Measurements from ENCODE around the gene ACOX2.

ACOX2 gene

GRCh38 chr3:58534592-58535494 lies 2.1 kb downstream of the ACOX2 start:
- DNase-seq (ENCODE audit: extremely low spot score): no peak
- CTCF ChIA-PET: no interaction called here
- POLR2A ChIA-PET: no interaction called here
- TF ChIP-seq SP1 (IDR thresholded peaks at IDR 0.05) (no peak), CTBP1 (IDR thresholded peaks at IDR 0.05; ENCODE audit: borderline replicate concordance) (no peak), NFRKB (IDR thresholded peaks at IDR 0.05) (no peak), FOXK2 (IDR thresholded peaks at IDR 0.05) (no peak), PKNOX1 (IDR thresholded peaks at IDR 0.05) (no peak), ELF4 (IDR thresholded peaks at IDR 0.05) (no peak), TARDBP (IDR thresholded peaks at IDR 0.05) (no peak), LEF1 (IDR thresholded peaks at IDR 0.05; ENCODE audit: borderline replicate concordance) (no peak), BHLHE40 (IDR thresholded peaks at IDR 0.05; ENCODE audit: borderline replicate concordance) (no peak), ZNF384 (IDR thresholded peaks at IDR 0.05) (no peak), SUZ12 (IDR thresholded peaks at IDR 0.05) (no peak), FOXA1 (IDR thresholded peaks at IDR 0.05) (no peak)

GRCh38 chr3:58532794-58533220 lies 4.2 kb downstream of the ACOX2 start:
- DNase-seq (ENCODE audit: extremely low spot score): peak; percentile 83
- TF ChIP-seq FOXA1 (IDR thresholded peaks at IDR 0.05) (no peak), NFRKB (IDR thresholded peaks at IDR 0.05) (no peak), FOXM1 (IDR thresholded peaks at IDR 0.05; ENCODE audit: borderline replicate concordance) (no peak), LEF1 (IDR thresholded peaks at IDR 0.05; ENCODE audit: borderline replicate concordance) (no peak), CTBP1 (IDR thresholded peaks at IDR 0.05; ENCODE audit: borderline replicate concordance) (no peak), SP1 (IDR thresholded peaks at IDR 0.05) (no peak)

GRCh38 chr3:58531956-58532355 lies 5.0 kb downstream of the ACOX2 start:
- CTCF ChIA-PET: interaction anchor here (0.6 to 1.2 kb wide), 9 partner anchors 18 to 556 kb away, joined by 3 to 6 read pairs (median 3); partner anchors contain the start of genes HTD2 and RPP14
- no peak for TF ChIP-seq FOXM1 (IDR thresholded peaks at IDR 0.05; ENCODE audit: borderline replicate concordance)
- no peak for TF ChIP-seq BHLHE40 (IDR thresholded peaks at IDR 0.05; ENCODE audit: borderline replicate concordance)
- TF ChIP-seq CTBP1 (IDR thresholded peaks at IDR 0.05; ENCODE audit: borderline replicate concordance): no peak
- no peak for TF ChIP-seq ZNF384 (IDR thresholded peaks at IDR 0.05)
- no peak for TF ChIP-seq SP1 (IDR thresholded peaks at IDR 0.05)
- no peak for TF ChIP-seq ELF4 (IDR thresholded peaks at IDR 0.05)
- no peak for TF ChIP-seq PKNOX1 (IDR thresholded peaks at IDR 0.05)
- TF ChIP-seq SUZ12 (IDR thresholded peaks at IDR 0.05): no peak
- TF ChIP-seq LEF1 (IDR thresholded peaks at IDR 0.05; ENCODE audit: borderline replicate concordance): no peak
- TF ChIP-seq ARNT (IDR thresholded peaks at IDR 0.05): no peak
- TF ChIP-seq L3MBTL2 (conservative IDR thresholded peaks at IDR 0.05): no peak
- no peak for TF ChIP-seq FOXA1 (IDR thresholded peaks at IDR 0.05)
- no peak for DNase-seq (ENCODE audit: extremely low spot score)
- POLR2A ChIA-PET: no interaction called here

More at GRCh38 chr3:58532794-58533220, 4.2 kb downstream of the ACOX2 start:
- CTCF ChIA-PET: interaction anchor here (0.7 to 1.3 kb wide), 3 partner anchors 19 to 226 kb away, joined by 3 to 6 read pairs (median 4); partner anchors contain the start of genes HTD2 and RPP14
- POLR2A ChIA-PET: no interaction called here

- DNase-seq (ENCODE audit: extremely low spot score): no peak
- TF ChIP-seq ZNF384 (IDR thresholded peaks at IDR 0.05): no peak
- no peak for TF ChIP-seq ELF4 (IDR thresholded peaks at IDR 0.05)
- POLR2A ChIA-PET: no interaction called here
- CTCF ChIA-PET: interaction anchor here (0.6 to 1.2 kb wide), 8 partner anchors 18 to 556 kb away, joined by 3 to 6 read pairs (median 3); partner anchors contain the start of genes HTD2 and RPP14
These were observed 5.4 kb downstream of the ACOX2 start for GRCh38 chr3:58531555-58531954.

- TF ChIP-seq LEF1 (IDR thresholded peaks at IDR 0.05; ENCODE audit: borderline replicate concordance) (no peak), PKNOX1 (IDR thresholded peaks at IDR 0.05) (no peak), HDGF (IDR thresholded peaks at IDR 0.05; ENCODE audit: borderline replicate concordance) (no peak), NFRKB (IDR thresholded peaks at IDR 0.05) (no peak), L3MBTL2 (conservative IDR thresholded peaks at IDR 0.05) (no peak)
- ChIA-PET POLR2A (no interaction called here), CTCF (interaction anchor here (0.6 to 1.4 kb wide), 3 partner anchors 10 to 242 kb away, joined by 3 to 8 read pairs (median 8); no protein-coding TSS in a partner anchor)
- no peak for DNase-seq (ENCODE audit: extremely low spot score)
These were observed 6.6 kb downstream of the ACOX2 start for GRCh38 chr3:58530354-58530865.

- ChIA-PET CTCF (interaction anchor here (0.5 to 2.2 kb wide), 12 partner anchors 9 to 773 kb away, joined by 3 to 8 read pairs (median 4); no protein-coding TSS in a partner anchor), POLR2A (interaction anchor here (1.0 kb wide), 1 partner anchor 35 kb away, joined by 4 read pairs; no protein-coding TSS in a partner anchor)
- peak; percentile 67 for DNase-seq (ENCODE audit: extremely low spot score)
These were observed 7.3 kb downstream of the ACOX2 start for GRCh38 chr3:58529516-58530353.

More at GRCh38 chr3:58529516-58530353, 7.3 kb downstream of the ACOX2 start:
- TF ChIP-seq LEF1 (IDR thresholded peaks at IDR 0.05; ENCODE audit: borderline replicate concordance) (no peak), ARNT (IDR thresholded peaks at IDR 0.05) (no peak), L3MBTL2 (conservative IDR thresholded peaks at IDR 0.05) (no peak), FOXA1 (IDR thresholded peaks at IDR 0.05) (no peak), SUZ12 (IDR thresholded peaks at IDR 0.05) (no peak), CTBP1 (IDR thresholded peaks at IDR 0.05; ENCODE audit: borderline replicate concordance) (no peak), FOXM1 (IDR thresholded peaks at IDR 0.05; ENCODE audit: borderline replicate concordance) (no peak)

All from HEK293T (cell line).